ENCODE data around the gene SLC17A6. TPM values are rescaled to one million over a fixed set of nuclear protein-coding genes. Genes with fewer than 3 reads are reported as not detected.

The SLC17A6 gene
- total and polyA plus RNA-seq, 4 donors = not detected

- H3K27ac ChIP-seq (ENCODE audit: low read depth in 1 of 2, low read length in 1 of 2) = no peak overlapping the region
- TF ChIP-seq, protein P1, sequence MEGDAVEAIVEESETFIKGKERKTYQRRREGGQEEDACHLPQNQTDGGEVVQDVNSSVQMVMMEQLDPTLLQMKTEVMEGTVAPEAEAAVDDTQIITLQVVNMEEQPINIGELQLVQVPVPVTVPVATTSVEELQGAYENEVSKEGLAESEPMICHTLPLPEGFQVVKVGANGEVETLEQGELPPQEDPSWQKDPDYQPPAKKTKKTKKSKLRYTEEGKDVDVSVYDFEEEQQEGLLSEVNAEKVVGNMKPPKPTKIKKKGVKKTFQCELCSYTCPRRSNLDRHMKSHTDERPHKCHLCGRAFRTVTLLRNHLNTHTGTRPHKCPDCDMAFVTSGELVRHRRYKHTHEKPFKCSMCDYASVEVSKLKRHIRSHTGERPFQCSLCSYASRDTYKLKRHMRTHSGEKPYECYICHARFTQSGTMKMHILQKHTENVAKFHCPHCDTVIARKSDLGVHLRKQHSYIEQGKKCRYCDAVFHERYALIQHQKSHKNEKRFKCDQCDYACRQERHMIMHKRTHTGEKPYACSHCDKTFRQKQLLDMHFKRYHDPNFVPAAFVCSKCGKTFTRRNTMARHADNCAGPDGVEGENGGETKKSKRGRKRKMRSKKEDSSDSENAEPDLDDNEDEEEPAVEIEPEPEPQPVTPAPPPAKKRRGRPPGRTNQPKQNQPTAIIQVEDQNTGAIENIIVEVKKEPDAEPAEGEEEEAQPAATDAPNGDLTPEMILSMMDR (IDR thresholded peaks at IDR 0.05; ENCODE audit: control extremely low read depth, extremely low read depth) = no peak
- no peak overlapping the region for H3K9ac ChIP-seq (ENCODE audit: insufficient read depth in 1 of 2, low read length in 2 of 2)
- no peaks in the 10 kb centered on the region for H3K36me3 ChIP-seq (ENCODE audit: control insufficient read depth in 4 of 4, insufficient read depth in 4 of 4, low read length in 4 of 4)
- no peaks in the 10 kb centered on the region for H3K9me3 ChIP-seq (ENCODE audit: control insufficient read depth in 4 of 4, insufficient read depth in 3 of 4, low read length in 3 of 4)
- ATAC-seq (ENCODE audit: insufficient read depth, low FRiP score) (no peak), DNase-seq (no peak)
- no peaks in the 10 kb centered on the region for H3K4me1 ChIP-seq (ENCODE audit: control insufficient read depth in 5 of 5, insufficient read depth in 5 of 5, low read length in 5 of 5)
- 71 to 78% methylated on average over 3 of the region's 3 CpGs for WGBS, 2 donors
- H3K27me3 ChIP-seq (ENCODE audit: control insufficient read depth in 3 of 3, insufficient read depth in 3 of 3, low read length in 2 of 3) = no peaks in the 10 kb centered on the region
- no peak overlapping the region for H3K4me3 ChIP-seq
These were observed 67.2 kb downstream of the SLC17A6 start for GRCh38 chr11:22405377-22405776.

GRCh38 chr11:22407267-22407666, 69.1 kb downstream of the SLC17A6 start:
- Histone ChIP-seq H3K9me3 (ENCODE audit: control insufficient read depth in 4 of 4, insufficient read depth in 3 of 4, low read length in 3 of 4) (no peaks in the 10 kb centered on the region), H3K9ac (ENCODE audit: insufficient read depth in 1 of 2, low read length in 2 of 2) (no peak overlapping the region), H3K27me3 (ENCODE audit: control insufficient read depth in 3 of 3, insufficient read depth in 3 of 3, low read length in 2 of 3) (no peaks in the 10 kb centered on the region), H3K4me3 (no peak overlapping the region), H3K27ac (ENCODE audit: low read depth in 1 of 2, low read length in 1 of 2) (no peak overlapping the region), H3K36me3 (ENCODE audit: control insufficient read depth in 4 of 4, insufficient read depth in 4 of 4, low read length in 4 of 4) (no peaks in the 10 kb centered on the region), H3K4me1 (ENCODE audit: control insufficient read depth in 5 of 5, insufficient read depth in 5 of 5, low read length in 5 of 5) (no peaks in the 10 kb centered on the region)
- DNase-seq = no peak
- WGBS, 2 donors = 94 to 96% methylated on average over 1 of the region's 1 CpG
- ATAC-seq (ENCODE audit: insufficient read depth, low FRiP score) = no peak
- TF ChIP-seq, protein P1 (IDR thresholded peaks at IDR 0.05; ENCODE audit: control extremely low read depth, extremely low read depth) = no peak

DNA sequence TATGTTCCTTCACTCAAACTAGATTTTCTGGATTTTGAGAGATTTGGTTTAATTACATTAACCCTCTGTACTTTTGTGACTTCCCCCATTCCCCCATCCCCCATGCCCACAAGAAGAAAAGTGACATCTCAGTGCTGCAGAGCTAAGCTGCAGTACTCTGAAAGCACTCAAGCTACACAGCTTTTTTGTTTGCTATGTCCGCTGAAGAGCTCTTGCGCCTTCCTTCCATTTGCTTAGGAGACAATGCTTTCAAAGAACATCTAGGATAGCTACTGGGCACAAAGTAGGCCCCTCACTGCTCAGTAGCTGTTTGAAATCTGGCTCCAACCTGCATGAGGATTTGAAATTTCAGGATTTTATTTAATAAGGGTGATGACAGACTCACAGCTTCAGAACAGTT, 69.7 kb downstream of the SLC17A6 start:
- Histone ChIP-seq H3K27ac (ENCODE audit: low read depth in 1 of 2, low read length in 1 of 2) (no peak overlapping the region), H3K36me3 (ENCODE audit: control insufficient read depth in 4 of 4, insufficient read depth in 4 of 4, low read length in 4 of 4) (no peaks in the 10 kb centered on the region), H3K4me1 (ENCODE audit: control insufficient read depth in 5 of 5, insufficient read depth in 5 of 5, low read length in 5 of 5) (no peaks in the 10 kb centered on the region), H3K9ac (ENCODE audit: insufficient read depth in 1 of 2, low read length in 2 of 2) (no peak overlapping the region), H3K27me3 (ENCODE audit: control insufficient read depth in 3 of 3, insufficient read depth in 3 of 3, low read length in 2 of 3) (no peaks in the 10 kb centered on the region), H3K9me3 (ENCODE audit: control insufficient read depth in 4 of 4, insufficient read depth in 3 of 4, low read length in 3 of 4) (no peaks in the 10 kb centered on the region), H3K4me3 (no peak overlapping the region)
- TF ChIP-seq, protein P1 (IDR thresholded peaks at IDR 0.05; ENCODE audit: control extremely low read depth, extremely low read depth) = no peak
- DNase-seq = no peak
- 66 to 80% methylated on average over 2 of the region's 2 CpGs for WGBS, 2 donors
- no peak for ATAC-seq (ENCODE audit: insufficient read depth, low FRiP score)

DNA sequence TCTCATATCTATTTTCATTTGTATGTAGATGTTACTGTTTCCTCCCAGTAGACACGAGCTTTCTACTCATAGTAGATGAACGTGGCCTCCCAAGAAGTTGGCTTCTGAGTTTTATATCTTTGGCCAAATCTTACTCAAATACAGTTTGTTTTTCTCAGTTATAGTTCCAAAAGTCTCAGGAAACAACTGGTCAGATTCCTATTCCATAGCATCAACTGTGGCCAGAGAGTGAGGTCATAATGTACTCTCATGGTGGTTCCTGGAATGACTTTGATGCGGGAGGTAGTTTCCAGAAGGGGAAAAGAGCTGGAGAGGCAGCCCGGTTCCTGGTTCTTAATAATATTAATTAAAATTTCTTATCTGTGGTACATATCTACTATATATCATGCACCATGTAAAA, 77.3 kb downstream of the SLC17A6 start:
- ATAC-seq (ENCODE audit: insufficient read depth, low FRiP score) (no peak), DNase-seq (no peak)
- H3K9ac ChIP-seq (ENCODE audit: insufficient read depth in 1 of 2, low read length in 2 of 2) = no peak overlapping the region
- no peak overlapping the region for H3K27ac ChIP-seq (ENCODE audit: low read depth in 1 of 2, low read length in 1 of 2)
- no peaks in the 10 kb centered on the region for H3K4me1 ChIP-seq (ENCODE audit: control insufficient read depth in 5 of 5, insufficient read depth in 5 of 5, low read length in 5 of 5)
- H3K9me3 ChIP-seq (ENCODE audit: control insufficient read depth in 4 of 4, insufficient read depth in 3 of 4, low read length in 3 of 4) = no peaks in the 10 kb centered on the region
- no peak overlapping the region for H3K4me3 ChIP-seq
- WGBS, 2 donors = 81 to 86% methylated on average over 4 of the region's 4 CpGs
- H3K27me3 ChIP-seq (ENCODE audit: control insufficient read depth in 3 of 3, insufficient read depth in 3 of 3, low read length in 2 of 3) = peaks cover 0 to 2% (median 0%) of the 10 kb centered on the region in 3 donors
- TF ChIP-seq, protein P1 (IDR thresholded peaks at IDR 0.05; ENCODE audit: control extremely low read depth, extremely low read depth) = no peak
- no peaks in the 10 kb centered on the region for H3K36me3 ChIP-seq (ENCODE audit: control insufficient read depth in 4 of 4, insufficient read depth in 4 of 4, low read length in 4 of 4)
